ENCODE results near the gene SRGAP1.
"Not testable (repeated sequence)": the region's sequence is repeated elsewhere in the genome, so short reads cannot be mapped to it uniquely, and the experiment has no call there.

Gene SRGAP1

DNA sequence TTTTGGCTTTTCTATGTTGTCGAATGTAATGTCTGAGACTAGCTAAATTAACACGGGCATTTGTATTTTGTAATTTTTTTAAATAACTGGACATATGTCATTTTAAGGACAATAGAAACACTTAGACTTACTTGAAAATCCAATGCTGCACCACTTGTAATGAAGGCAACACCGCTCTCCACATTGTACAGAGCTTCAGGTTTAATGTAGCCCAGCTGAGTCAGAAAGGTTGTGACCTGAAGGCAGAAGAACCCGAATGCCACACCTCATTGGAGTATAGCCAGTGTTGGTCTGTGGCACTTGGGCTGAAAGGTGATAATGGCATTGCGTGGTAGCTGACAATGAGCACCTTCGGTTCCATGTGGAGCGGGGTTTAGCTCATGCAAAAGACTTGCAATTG is 298.3 kb downstream of the SRGAP1 start:
- Histone ChIP-seq H3K27me3 (ENCODE audit: control insufficient read depth, insufficient read depth, low read length) (no peaks in the 10 kb centered on the region), H3K4me3 (ENCODE audit: low read depth, low read length) (no peak overlapping the region), H3K9me3 (ENCODE audit: control insufficient read depth, insufficient read depth, low read length) (no peaks in the 10 kb centered on the region), H3K9ac (ENCODE audit: low read depth, low read length) (no peak overlapping the region), H3K27ac (ENCODE audit: low read depth, low read length) (no peak overlapping the region), H3K36me3 (ENCODE audit: control insufficient read depth, insufficient read depth, low read length) (peaks cover 11% of the 10 kb centered on the region; the same call in 1 of the 2 replicates), H3K4me1 (ENCODE audit: control insufficient read depth, insufficient read depth, low read length) (no peaks in the 10 kb centered on the region)

DNA sequence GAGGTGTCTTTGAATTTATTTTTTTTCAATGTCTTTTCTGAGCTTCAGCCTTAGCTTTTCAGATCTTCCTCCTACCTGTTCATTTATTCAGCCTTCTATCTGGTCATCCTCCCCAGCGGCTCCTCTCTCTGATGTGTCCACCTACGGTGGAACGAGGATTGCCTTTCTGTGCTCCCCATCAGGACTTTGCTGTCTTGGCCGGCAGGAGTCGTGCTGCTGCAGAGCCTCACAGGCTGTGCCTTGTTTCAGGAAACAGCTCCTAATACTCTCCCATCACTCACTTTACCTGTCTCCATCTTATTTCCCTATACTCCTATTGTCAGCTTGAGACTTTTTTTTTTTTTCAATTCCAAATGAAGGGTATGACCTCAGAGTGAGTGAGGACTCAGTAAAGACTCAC is 300.7 kb downstream of the SRGAP1 start:
- Histone ChIP-seq H3K9ac (ENCODE audit: low read depth, low read length) (no peak overlapping the region), H3K36me3 (ENCODE audit: control insufficient read depth, insufficient read depth, low read length) (peaks cover 11% of the 10 kb centered on the region; the same call in 1 of the 2 replicates), H3K9me3 (ENCODE audit: control insufficient read depth, insufficient read depth, low read length) (no peaks in the 10 kb centered on the region), H3K27me3 (ENCODE audit: control insufficient read depth, insufficient read depth, low read length) (no peaks in the 10 kb centered on the region), H3K4me1 (ENCODE audit: control insufficient read depth, insufficient read depth, low read length) (no peaks in the 10 kb centered on the region), H3K27ac (ENCODE audit: low read depth, low read length) (no peak overlapping the region), H3K4me3 (ENCODE audit: low read depth, low read length) (no peak overlapping the region)

DNA sequence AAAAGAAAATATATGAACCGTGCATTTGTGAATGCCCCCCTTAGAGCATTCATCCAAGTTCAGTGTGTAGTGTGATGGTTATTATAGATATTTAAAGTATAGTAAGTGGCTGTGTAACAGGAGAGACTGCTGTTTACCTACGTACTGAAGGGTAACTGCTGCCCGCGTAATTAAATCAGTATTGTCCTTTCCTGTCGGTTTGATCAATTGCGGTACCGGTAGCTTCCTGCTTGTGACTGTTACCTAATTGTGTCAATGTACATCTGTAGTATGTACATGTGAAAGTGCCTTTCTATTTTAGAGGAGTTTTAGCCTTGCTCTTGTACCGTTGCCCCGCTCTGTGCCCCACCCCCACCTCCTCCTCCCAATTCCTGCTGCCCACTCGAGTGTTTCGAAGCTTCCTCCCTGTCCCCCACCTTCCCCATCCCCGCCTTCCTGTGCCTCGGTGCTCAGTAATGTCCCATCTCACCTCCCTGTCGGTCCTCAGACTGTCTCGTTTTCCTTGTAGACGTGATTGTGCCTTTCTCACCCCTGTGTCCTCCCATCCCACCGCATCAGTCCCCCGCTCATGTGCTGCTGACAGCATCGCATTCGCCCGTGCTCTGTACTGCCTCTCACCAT is 302.6 kb downstream of the SRGAP1 start:
- Histone ChIP-seq H3K36me3 (ENCODE audit: control insufficient read depth, insufficient read depth, low read length) (peaks cover 11% of the 10 kb centered on the region; the same call in 1 of the 2 replicates), H3K27me3 (ENCODE audit: control insufficient read depth, insufficient read depth, low read length) (no peaks in the 10 kb centered on the region), H3K27ac (ENCODE audit: low read depth, low read length) (no peak overlapping the region), H3K4me3 (ENCODE audit: low read depth, low read length) (no peak overlapping the region), H3K9ac (ENCODE audit: low read depth, low read length) (no peak overlapping the region), H3K4me1 (ENCODE audit: control insufficient read depth, insufficient read depth, low read length) (no peaks in the 10 kb centered on the region), H3K9me3 (ENCODE audit: control insufficient read depth, insufficient read depth, low read length) (no peaks in the 10 kb centered on the region)

DNA sequence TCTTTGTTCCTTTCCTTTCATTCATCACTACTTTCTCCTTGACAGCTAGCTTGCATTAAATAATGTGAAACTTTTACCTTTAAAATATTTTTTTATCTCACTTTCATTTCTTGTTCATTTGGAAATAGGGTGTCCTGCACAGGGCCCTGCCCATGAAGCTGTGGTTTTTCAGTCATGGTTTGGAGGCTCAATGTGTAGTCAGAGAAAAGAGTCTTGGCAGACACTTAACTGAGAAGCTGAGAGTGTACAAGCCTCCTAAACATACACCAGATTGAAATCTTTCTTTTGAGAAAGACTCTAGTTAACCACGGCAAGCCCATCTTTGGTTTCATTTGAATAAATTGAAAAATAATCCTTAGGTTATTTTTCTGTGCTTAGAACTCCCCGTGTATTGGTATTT is 303.4 kb downstream of the SRGAP1 start:
- Histone ChIP-seq H3K9ac (ENCODE audit: low read depth, low read length) (no peak overlapping the region), H3K27me3 (ENCODE audit: control insufficient read depth, insufficient read depth, low read length) (no peaks in the 10 kb centered on the region), H3K4me1 (ENCODE audit: control insufficient read depth, insufficient read depth, low read length) (no peaks in the 10 kb centered on the region), H3K27ac (ENCODE audit: low read depth, low read length) (no peak overlapping the region), H3K4me3 (ENCODE audit: low read depth, low read length) (no peak overlapping the region), H3K9me3 (ENCODE audit: control insufficient read depth, insufficient read depth, low read length) (no peaks in the 10 kb centered on the region), H3K36me3 (ENCODE audit: control insufficient read depth, insufficient read depth, low read length) (peaks cover 4% of the 10 kb centered on the region; the same call in 1 of the 2 replicates)

GRCh38 chr12:64154677-64155076 is 310.2 kb downstream of the SRGAP1 start:
- H3K4me1 ChIP-seq (ENCODE audit: control insufficient read depth, insufficient read depth, low read length), result no peaks in the 10 kb centered on the region
- no peaks in the 10 kb centered on the region for H3K27me3 ChIP-seq (ENCODE audit: control insufficient read depth, insufficient read depth, low read length)
- no peaks in the 10 kb centered on the region for H3K9me3 ChIP-seq (ENCODE audit: control insufficient read depth, insufficient read depth, low read length)
- no peak overlapping the region for H3K9ac ChIP-seq (ENCODE audit: low read depth, low read length)
- H3K36me3 ChIP-seq (ENCODE audit: control insufficient read depth, insufficient read depth, low read length), result no peaks in the 10 kb centered on the region
- no peak overlapping the region for H3K27ac ChIP-seq (ENCODE audit: low read depth, low read length)
- H3K4me3 ChIP-seq (ENCODE audit: low read depth, low read length), result no peak overlapping the region

- Histone ChIP-seq H3K9ac (ENCODE audit: low read depth, low read length) (no peak overlapping the region), H3K36me3 (ENCODE audit: control insufficient read depth, insufficient read depth, low read length) (no peaks in the 10 kb centered on the region), H3K4me3 (ENCODE audit: low read depth, low read length) (no peak overlapping the region), H3K9me3 (ENCODE audit: control insufficient read depth, insufficient read depth, low read length) (no peaks in the 10 kb centered on the region), H3K27ac (ENCODE audit: low read depth, low read length) (no peak overlapping the region), H3K4me1 (ENCODE audit: control insufficient read depth, insufficient read depth, low read length) (no peaks in the 10 kb centered on the region), H3K27me3 (ENCODE audit: control insufficient read depth, insufficient read depth, low read length) (no peaks in the 10 kb centered on the region)
Measured at GRCh38 chr12:64157110-64157509, 312.6 kb downstream of the SRGAP1 start.

GRCh38 chr12:64160021-64160710 is 315.7 kb downstream of the SRGAP1 start:
- H3K27ac ChIP-seq (ENCODE audit: low read depth, low read length), result no peak overlapping the region
- no peaks in the 10 kb centered on the region for H3K4me1 ChIP-seq (ENCODE audit: control insufficient read depth, insufficient read depth, low read length)
- no peaks in the 10 kb centered on the region for H3K27me3 ChIP-seq (ENCODE audit: control insufficient read depth, insufficient read depth, low read length)
- no peak overlapping the region for H3K9ac ChIP-seq (ENCODE audit: low read depth, low read length)
- no peaks in the 10 kb centered on the region for H3K9me3 ChIP-seq (ENCODE audit: control insufficient read depth, insufficient read depth, low read length)
- H3K36me3 ChIP-seq (ENCODE audit: control insufficient read depth, insufficient read depth, low read length), result no peaks in the 10 kb centered on the region
- no peak overlapping the region for H3K4me3 ChIP-seq (ENCODE audit: low read depth, low read length)

GRCh38 chr12:64160711-64161060 is 316.2 kb downstream of the SRGAP1 start:
- H3K9ac ChIP-seq (ENCODE audit: low read depth, low read length), result no peak overlapping the region
- no peaks in the 10 kb centered on the region for H3K27me3 ChIP-seq (ENCODE audit: control insufficient read depth, insufficient read depth, low read length)
- no peaks in the 10 kb centered on the region for H3K4me1 ChIP-seq (ENCODE audit: control insufficient read depth, insufficient read depth, low read length)
- H3K9me3 ChIP-seq (ENCODE audit: control insufficient read depth, insufficient read depth, low read length), result no peaks in the 10 kb centered on the region
- no peaks in the 10 kb centered on the region for H3K36me3 ChIP-seq (ENCODE audit: control insufficient read depth, insufficient read depth, low read length)
- no peak overlapping the region for H3K4me3 ChIP-seq (ENCODE audit: low read depth, low read length)
- H3K27ac ChIP-seq (ENCODE audit: low read depth, low read length), result no peak overlapping the region

- peaks cover 18% of the 10 kb centered on the region for H3K4me1 ChIP-seq (ENCODE audit: control insufficient read depth, insufficient read depth, low read length)
- not testable (repeated sequence) for H3K27me3 ChIP-seq (ENCODE audit: control insufficient read depth, insufficient read depth, low read length); H3K4me3 ChIP-seq (ENCODE audit: low read depth, low read length); H3K9ac ChIP-seq (ENCODE audit: low read depth, low read length); H3K36me3 ChIP-seq (ENCODE audit: control insufficient read depth, insufficient read depth, low read length); H3K27ac ChIP-seq (ENCODE audit: low read depth, low read length); H3K9me3 ChIP-seq (ENCODE audit: control insufficient read depth, insufficient read depth, low read length)
Measured at GRCh38 chr12:64166606-64167005, 322.1 kb downstream of the SRGAP1 start.

DNA sequence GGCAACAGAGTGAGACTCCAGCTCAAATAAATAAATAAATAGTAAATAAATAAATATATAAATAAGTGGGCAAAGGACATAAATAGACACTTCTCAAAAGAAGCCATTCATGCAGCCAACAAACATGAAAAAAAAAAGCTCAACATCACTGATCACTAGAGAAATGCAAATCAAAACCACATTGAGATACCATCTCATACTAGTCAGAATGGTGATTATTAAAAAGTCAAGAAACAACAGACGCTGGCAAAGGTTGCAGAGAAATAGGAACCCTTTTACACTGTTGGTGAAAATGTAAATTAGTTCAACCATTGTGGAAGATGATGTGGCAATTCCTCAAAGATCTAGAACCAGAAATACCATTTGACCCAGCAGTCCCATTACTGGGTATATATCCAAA is 322.5 kb downstream of the SRGAP1 start:
- H3K9me3 ChIP-seq (ENCODE audit: control insufficient read depth, insufficient read depth, low read length); H3K27me3 ChIP-seq (ENCODE audit: control insufficient read depth, insufficient read depth, low read length); H3K4me3 ChIP-seq (ENCODE audit: low read depth, low read length); H3K27ac ChIP-seq (ENCODE audit: low read depth, low read length); H3K9ac ChIP-seq (ENCODE audit: low read depth, low read length); H3K36me3 ChIP-seq (ENCODE audit: control insufficient read depth, insufficient read depth, low read length): not testable (repeated sequence)
- peaks cover 23% of the 10 kb centered on the region for H3K4me1 ChIP-seq (ENCODE audit: control insufficient read depth, insufficient read depth, low read length)

- no peaks in the 10 kb centered on the region for H3K36me3 ChIP-seq (ENCODE audit: control insufficient read depth, insufficient read depth, low read length)
- no peak overlapping the region for H3K9ac ChIP-seq (ENCODE audit: low read depth, low read length)
- no peaks in the 10 kb centered on the region for H3K27me3 ChIP-seq (ENCODE audit: control insufficient read depth, insufficient read depth, low read length)
- H3K4me3 ChIP-seq (ENCODE audit: low read depth, low read length), result no peak overlapping the region
- peak overlapping the region; percentile 54 for H3K27ac ChIP-seq (ENCODE audit: low read depth, low read length)
- H3K9me3 ChIP-seq (ENCODE audit: control insufficient read depth, insufficient read depth, low read length), result no peaks in the 10 kb centered on the region
- H3K4me1 ChIP-seq (ENCODE audit: control insufficient read depth, insufficient read depth, low read length), result peaks cover 24% of the 10 kb centered on the region
Measured at GRCh38 chr12:64170024-64170423, 325.5 kb downstream of the SRGAP1 start.

All from HUES48 (cell line).